K562 treated with DMSO at 1 percent for 24 hours (cell line): ENCODE data around the gene FCGR3A. TPM values are rescaled to one million over a fixed set of nuclear protein-coding genes. Genes with fewer than 3 reads are reported as not detected.

Source experiments
- total RNA-seq: library from RNA; unstranded; fragments of 300-600 nt; gene quantifications from 2 replicates; pipeline ENCODE4 v1.2.3, GENCODE V29; 2022; ENCODE audit warnings: low read depth; ENCODE audit not compliant: insufficient read depth

The FCGR3A gene
- not detected in 2 replicates for total RNA-seq

GRCh38 chr1:161549652-161550051 lies at the start of gene FCGR3A:
Gene FCGR3A (minus strand): TSS chr1:161549818. CDS start chr1:161549736, 82 bp downstream.

GRCh38 chr1:161523817-161524741 lies 25.5 kb downstream of the FCGR3A start, which contains the start of gene HSPA6:
Gene HSPA6 (plus strand): TSS chr1:161524540. CDS start chr1:161524659, 119 bp downstream.

Other genes starting within 250 kb of the FCGR3A start
- gene MPZ, start 239.8 kb downstream of the FCGR3A start, total RNA-seq, result 6.4 and 6.8 TPM in 2 replicates
- 132 and 172 TPM in 2 replicates for gene SDHC, start 235.4 kb downstream of the FCGR3A start, total RNA-seq
- not detected in 2 replicates for gene CFAP126, start 181.9 kb downstream of the FCGR3A start, total RNA-seq
- 92.8 and 94.7 TPM in 2 replicates for gene FCGR2A, start 44.4 kb downstream of the FCGR3A start, total RNA-seq
- 14.7 and 19.0 TPM in 2 replicates for gene HSPA6, start 25.3 kb downstream of the FCGR3A start, total RNA-seq
- gene FCGR3B, start 81.4 kb upstream of the FCGR3A start, total RNA-seq, result 0.34 TPM in 1 of 2 replicates, not detected in the other
- 7.8 and 11.0 TPM in 2 replicates for gene FCGR2B, start 113.3 kb upstream of the FCGR3A start, total RNA-seq
- 12.0 and 14.9 TPM in 2 replicates for gene FCRLA, start 157.4 kb upstream of the FCGR3A start, total RNA-seq
- gene FCRLB, start 171.7 kb upstream of the FCGR3A start, total RNA-seq, result 3.3 and 4.0 TPM in 2 replicates
- gene DUSP12, start 200.0 kb upstream of the FCGR3A start, total RNA-seq, result 36.1 and 41.6 TPM in 2 replicates
- 15.7 and 17.3 TPM in 2 replicates for gene ATF6, start 216.5 kb upstream of the FCGR3A start, total RNA-seq